OCI-LY7 (cell line): ENCODE data around the gene GTF3C1. TPM values are rescaled to one million over a fixed set of nuclear protein-coding genes. Genes with fewer than 3 reads are reported as not detected.

Source experiments
- BruUV-seq: library from RNA; stranded (reverse); fragments of 400-500 nt; replicated peaks from 2 replicates; lab custom pipeline; 2021; lab: Mats Ljungman, UMichigan
- CTCF ChIA-PET: fragments of 300-600 bp; sonication (Branson Sonifier 250); formaldehyde crosslinking; loops from one replicate; lab custom pipeline; 2022; ENCODE audit warnings: antibody characterized with exemption; ENCODE audit not compliant: unreplicated experiment; lab: Charles Lee
- POLR2A ChIA-PET: fragments of 300-600 bp; sonication (Branson Sonifier 250); formaldehyde crosslinking; loops from one replicate; lab custom pipeline; 2022; ENCODE audit warnings: antibody characterized with exemption; lab: Charles Lee
- DNase-seq: peaks from one replicate; pipeline ENCODE4 v3.0.0-alpha.2; 2015; ENCODE audit warnings: low spot score
- H2AFZ ChIP-seq: fragments of 200-600 bp; sonication (generic), shearing (Covaris generic); 2 replicates; pipeline ENCODE4 v1.6.1; 2014; ENCODE audit warnings: mild to moderate bottlenecking, antibody characterized with exemption, low read length, moderate library complexity
- H3K27ac ChIP-seq: fragments of 200-600 bp; sonication (generic); 2 replicates; pipeline ENCODE4 v1.5.1; 2014; ENCODE audit warnings: mixed run types, low read depth, mild to moderate bottlenecking, moderate library complexity, low read length, inconsistent platforms; ENCODE audit not compliant: poor library complexity, severe bottlenecking
- H3K36me3 ChIP-seq: fragments of 200-600 bp; sonication (generic); 2 replicates; pipeline ENCODE4 v1.6.1; 2014; ENCODE audit warnings: mild to moderate bottlenecking, antibody characterized with exemption, low read length, moderate library complexity, mixed read lengths; ENCODE audit not compliant: insufficient read depth
- H3K4me1 ChIP-seq: fragments of 200-600 bp; sonication (generic); 2 replicates; pipeline ENCODE4 v1.5.1; 2014; ENCODE audit warnings: mild to moderate bottlenecking, low read length; ENCODE audit not compliant: insufficient read depth, poor library complexity, severe bottlenecking
- H3K4me2 ChIP-seq: fragments of 200-600 bp; sonication (generic); 2 replicates; pipeline ENCODE4 v1.6.1; 2014; ENCODE audit warnings: mild to moderate bottlenecking, low read length
- H3K4me3 ChIP-seq: fragments of 200-600 bp; sonication (generic); 2 replicates; pipeline ENCODE4 v1.5.1; 2014; ENCODE audit warnings: mild to moderate bottlenecking, low read depth, low read length; ENCODE audit not compliant: poor library complexity, severe bottlenecking
- H3K79me2 ChIP-seq: fragments of 200-600 bp; sonication (generic); 2 replicates; pipeline ENCODE4 v1.6.1; 2016; ENCODE audit warnings: low read depth, mild to moderate bottlenecking, low read length, moderate library complexity, mixed read lengths; ENCODE audit not compliant: insufficient read depth
- H3K9me2 ChIP-seq: fragments of 200-600 bp; sonication (generic); 2 replicates; pipeline ENCODE4 v1.6.1; 2016; ENCODE audit warnings: mild to moderate bottlenecking, low read length, mixed read lengths; ENCODE audit not compliant: insufficient read depth
- H3K9me3 ChIP-seq: fragments of 200-600 bp; sonication (generic); 2 replicates; pipeline ENCODE4 v1.6.1; 2014; ENCODE audit warnings: mild to moderate bottlenecking, mixed run types, low read length, mixed read lengths
- H4K20me1 ChIP-seq: fragments of 200-600 bp; sonication (generic); 2 replicates; pipeline ENCODE4 v1.6.1; 2014; ENCODE audit warnings: mild to moderate bottlenecking, antibody characterized with exemption, low read length, moderate library complexity, mixed read lengths; ENCODE audit not compliant: insufficient read depth
- EZH2phosphoT487 ChIP-seq: fragments of 200-600 bp; sonication (generic); IDR thresholded peaks from 2 replicates; pipeline ENCODE4 v1.6.1; 2018; ENCODE audit warnings: low read depth, borderline replicate concordance, mild to moderate bottlenecking, mixed run types, antibody characterized with exemption, low read length, moderate library complexity, mixed read lengths
- intact Hi-C: fragments of 100-400 bp; cut with micrococcal nuclease; formaldehyde crosslinking; loops from one replicate; pipeline ENCODE4 v1.10.0; 2022; ENCODE audit not compliant: unreplicated experiment
- total RNA-seq, 2 experiments: library from RNA; depleted of rRNA in 1 of 2; stranded (reverse); fragments of >200 nt in 1 of 2; shearing (Covaris generic) in 1 of 2; gene quantifications; 2 replicates each; pipeline ENCODE4 v1.2.3, GENCODE V29; 2014 to 2022
- TF ChIP-seq, protein P1 (sequence below): fragments of 200-600 bp; sonication (generic); conservative IDR thresholded peaks from 2 replicates; pipeline ENCODE4 v1.5.1; 2014; ENCODE audit warnings: mild to moderate bottlenecking, antibody characterized with exemption, low read length, moderate library complexity, mixed read lengths

GTF3C1 gene
- total RNA-seq, 2 experiments from 2014 or later: 48.3 to 57.1 TPM

DNA sequence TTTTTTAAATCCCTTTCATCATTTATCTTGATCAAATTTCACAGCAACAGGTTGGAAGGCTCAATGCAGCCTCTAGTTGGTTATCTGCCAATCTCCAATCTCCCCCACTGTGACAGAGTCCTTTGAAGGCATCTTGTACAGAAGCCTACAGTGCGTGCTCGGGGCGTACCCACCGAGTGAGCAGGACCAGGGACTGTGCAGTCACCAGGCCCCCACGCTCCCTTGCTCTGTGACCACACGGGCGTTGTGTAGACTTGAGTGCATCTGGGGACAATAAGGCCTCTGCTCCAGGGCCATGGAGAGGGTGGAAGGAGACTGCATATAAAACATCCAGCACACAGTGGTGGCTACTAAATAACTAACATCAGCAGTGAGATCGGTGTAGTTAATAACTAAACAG is 63.4 kb downstream of the GTF3C1 start:
- Histone ChIP-seq H3K27ac (no peak overlapping the region), H3K9me2 (no peaks in the 10 kb centered on the region), H3K4me2 (no peak overlapping the region), H3K4me1 (no peaks in the 10 kb centered on the region), H3K9me3 (no peaks in the 10 kb centered on the region), H3K4me3 (no peak overlapping the region), H4K20me1 (no peaks in the 10 kb centered on the region), H2AFZ (no peak overlapping the region), H3K79me2 (no peaks in the 10 kb centered on the region), H3K36me3 (peaks cover 69% of the 10 kb centered on the region)
- DNase-seq: no peak
- no peak for TF ChIP-seq EZH2phosphoT487
- TF ChIP-seq, protein P1, sequence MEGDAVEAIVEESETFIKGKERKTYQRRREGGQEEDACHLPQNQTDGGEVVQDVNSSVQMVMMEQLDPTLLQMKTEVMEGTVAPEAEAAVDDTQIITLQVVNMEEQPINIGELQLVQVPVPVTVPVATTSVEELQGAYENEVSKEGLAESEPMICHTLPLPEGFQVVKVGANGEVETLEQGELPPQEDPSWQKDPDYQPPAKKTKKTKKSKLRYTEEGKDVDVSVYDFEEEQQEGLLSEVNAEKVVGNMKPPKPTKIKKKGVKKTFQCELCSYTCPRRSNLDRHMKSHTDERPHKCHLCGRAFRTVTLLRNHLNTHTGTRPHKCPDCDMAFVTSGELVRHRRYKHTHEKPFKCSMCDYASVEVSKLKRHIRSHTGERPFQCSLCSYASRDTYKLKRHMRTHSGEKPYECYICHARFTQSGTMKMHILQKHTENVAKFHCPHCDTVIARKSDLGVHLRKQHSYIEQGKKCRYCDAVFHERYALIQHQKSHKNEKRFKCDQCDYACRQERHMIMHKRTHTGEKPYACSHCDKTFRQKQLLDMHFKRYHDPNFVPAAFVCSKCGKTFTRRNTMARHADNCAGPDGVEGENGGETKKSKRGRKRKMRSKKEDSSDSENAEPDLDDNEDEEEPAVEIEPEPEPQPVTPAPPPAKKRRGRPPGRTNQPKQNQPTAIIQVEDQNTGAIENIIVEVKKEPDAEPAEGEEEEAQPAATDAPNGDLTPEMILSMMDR: no peak
- POLR2A ChIA-PET: no interaction called here
- intact Hi-C loops: no loop called here
- CTCF ChIA-PET: no interaction called here
- no TSS peak for BruUV-seq

DNA sequence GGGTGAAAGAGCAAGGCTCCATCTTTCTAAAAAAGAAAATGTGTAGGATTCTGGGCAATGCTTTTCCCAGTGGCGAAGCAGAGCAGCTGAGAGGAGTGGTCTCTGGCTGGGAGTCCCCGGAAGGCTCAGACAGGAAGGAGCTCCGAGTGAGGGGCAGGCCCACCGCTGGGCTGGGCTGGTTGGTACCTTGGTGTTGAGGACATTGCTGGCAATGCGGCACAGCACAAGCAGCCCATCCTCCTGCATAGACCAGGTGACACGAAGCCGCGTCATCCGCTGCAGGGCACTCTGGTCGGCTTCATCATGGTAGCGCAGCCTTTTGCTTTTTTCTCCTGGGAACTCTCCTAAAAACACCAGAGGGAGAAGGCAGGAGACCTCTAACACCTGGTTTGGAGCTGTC is 63.9 kb downstream of the GTF3C1 start:
- no peak for TF ChIP-seq EZH2phosphoT487
- TF ChIP-seq, protein P1: no peak
- Histone ChIP-seq H3K9me3 (no peaks in the 10 kb centered on the region), H3K27ac (no peak overlapping the region), H3K36me3 (peaks cover 66% of the 10 kb centered on the region), H4K20me1 (no peaks in the 10 kb centered on the region), H3K4me2 (no peak overlapping the region), H3K79me2 (no peaks in the 10 kb centered on the region), H3K4me3 (no peak overlapping the region), H2AFZ (no peak overlapping the region), H3K9me2 (no peaks in the 10 kb centered on the region), H3K4me1 (no peaks in the 10 kb centered on the region)
- ChIA-PET POLR2A (no interaction called here), CTCF (no interaction called here)
- intact Hi-C loops: no loop called here
- BruUV-seq: no TSS peak
- DNase-seq: no peak

DNA sequence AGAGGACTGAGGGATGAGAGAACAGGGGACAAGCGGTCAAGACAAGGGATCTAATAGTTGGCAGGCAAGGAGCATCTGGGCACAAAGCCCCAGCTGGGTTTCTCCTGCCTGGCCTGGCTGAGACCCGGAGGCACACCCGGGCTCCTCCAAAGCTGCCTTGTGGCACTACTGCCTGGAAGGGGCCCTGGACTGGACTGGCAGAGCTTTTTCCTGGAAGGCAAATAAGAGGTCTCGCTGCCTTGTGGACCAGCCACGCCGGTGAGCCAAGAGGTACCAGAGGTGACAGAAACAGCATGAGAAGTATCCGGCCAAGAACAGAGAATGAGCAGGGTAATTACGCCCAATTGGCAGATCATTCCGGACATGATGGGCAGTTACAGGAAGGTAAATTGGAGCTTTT is 64.6 kb downstream of the GTF3C1 start:
- no peak for TF ChIP-seq EZH2phosphoT487
- TF ChIP-seq, protein P1: no peak
- intact Hi-C loops: no loop called here
- Histone ChIP-seq H3K79me2 (no peaks in the 10 kb centered on the region), H3K9me2 (no peaks in the 10 kb centered on the region), H3K36me3 (peaks cover 66% of the 10 kb centered on the region), H3K9me3 (no peaks in the 10 kb centered on the region), H3K4me1 (no peaks in the 10 kb centered on the region), H3K4me2 (no peak overlapping the region), H4K20me1 (no peaks in the 10 kb centered on the region), H2AFZ (no peak overlapping the region), H3K4me3 (no peak overlapping the region), H3K27ac (no peak overlapping the region)
- BruUV-seq: no TSS peak
- CTCF ChIA-PET: no interaction called here
- DNase-seq: no peak
- POLR2A ChIA-PET: no interaction called here
